ENCODE measurements around the gene ITPKC.
A peak's percentile ranks its signal among the peaks of the same experiment; 100 is the strongest.

Gene ITPKC

GRCh38 chr19:40690693-40691420, 26.1 kb upstream of the ITPKC start:
- peak; percentile 74 for DNase-seq

GRCh38 chr19:40691421-40692211, 25.3 kb upstream of the ITPKC start:
- peak; percentile 74 for DNase-seq

GRCh38 chr19:40692212-40692551, 24.7 kb upstream of the ITPKC start:
- no peak for DNase-seq

GRCh38 chr19:40693150-40693788, 23.6 kb upstream of the ITPKC start:
- no peak for DNase-seq

GRCh38 chr19:40693896-40694295, 23.0 kb upstream of the ITPKC start:
- DNase-seq = no peak

- no peak for DNase-seq
These were observed 21.0 kb upstream of the ITPKC start for GRCh38 chr19:40695881-40696280.

- no peak for DNase-seq
These were observed 19.9 kb upstream of the ITPKC start for GRCh38 chr19:40697007-40697406.

- no peak for DNase-seq
These were observed 16.8 kb upstream of the ITPKC start for GRCh38 chr19:40700083-40700482.

- DNase-seq = no peak
These were observed 15.2 kb upstream of the ITPKC start for GRCh38 chr19:40701758-40702157.

GRCh38 chr19:40702337-40703012, 14.4 kb upstream of the ITPKC start:
- no peak for DNase-seq

- DNase-seq = no peak
These were observed 13.7 kb upstream of the ITPKC start for GRCh38 chr19:40703029-40703755.

- DNase-seq = no peak
These were observed 12.2 kb upstream of the ITPKC start for GRCh38 chr19:40704491-40705361.

GRCh38 chr19:40705362-40705651, 11.6 kb upstream of the ITPKC start:
- DNase-seq = no peak

- DNase-seq = no peak
These were observed 10.8 kb upstream of the ITPKC start for GRCh38 chr19:40705950-40706619.

GRCh38 chr19:40707615-40708014, 9.3 kb upstream of the ITPKC start:
- DNase-seq = no peak

GRCh38 chr19:40709817-40710216, 7.1 kb upstream of the ITPKC start:
- no peak for DNase-seq

- no peak for DNase-seq
These were observed 3.0 kb upstream of the ITPKC start for GRCh38 chr19:40713939-40714338.

GRCh38 chr19:40714441-40715299, 2.2 kb upstream of the ITPKC start:
- DNase-seq = peak; percentile 73

- no peak for DNase-seq
These were observed 856 bp upstream of the ITPKC start for GRCh38 chr19:40716031-40716481.

GRCh38 chr19:40717325-40717879, 490 bp downstream of the ITPKC start:
- DNase-seq = no peak
